Hypothalamus (tissue), 51 donors: ENCODE results near the gene HAL.

Experiments
- DNase-seq, 51 donors: peaks; one replicate each; lab custom pipeline; 2025; lab: John Stamatoyannopoulos, UW

Gene HAL

GRCh38 chr12:96014943-96015599, 18.9 kb upstream of the HAL start:
- no peak for DNase-seq

- no peak for DNase-seq
Measured at GRCh38 chr12:96007729-96008128, 11.6 kb upstream of the HAL start.

- DNase-seq, result no peak
Measured at GRCh38 chr12:96006727-96007126, 10.6 kb upstream of the HAL start.

GRCh38 chr12:96000858-96001257, 4.7 kb upstream of the HAL start:
- no peak for DNase-seq

- no peak for DNase-seq
Measured at GRCh38 chr12:95999484-95999883, 3.3 kb upstream of the HAL start.

GRCh38 chr12:95998611-95999286, 2.6 kb upstream of the HAL start:
- peak in 22 of 51 donors; percentile 1 to 67 (median 24) for DNase-seq

GRCh38 chr12:95997911-95998510, 1.9 kb upstream of the HAL start:
- no peak for DNase-seq

- DNase-seq, result no peak
Measured at GRCh38 chr12:95997276-95997675, 1.1 kb upstream of the HAL start.

GRCh38 chr12:95995238-95996031, 709 bp downstream of the HAL start:
- no peak for DNase-seq

GRCh38 chr12:95994476-95994875, 1.7 kb downstream of the HAL start:
- no peak for DNase-seq

GRCh38 chr12:95993907-95994306, 2.2 kb downstream of the HAL start:
- no peak for DNase-seq

GRCh38 chr12:95990136-95990535, 6.0 kb downstream of the HAL start:
- DNase-seq, result no peak

GRCh38 chr12:95989504-95990123, 6.5 kb downstream of the HAL start:
- DNase-seq, result no peak

- DNase-seq, result no peak
Measured at GRCh38 chr12:95988506-95989275, 7.5 kb downstream of the HAL start.

- no peak for DNase-seq
Measured at GRCh38 chr12:95986635-95987570, 9.2 kb downstream of the HAL start.

GRCh38 chr12:95984682-95985081, 11.5 kb downstream of the HAL start:
- no peak for DNase-seq

GRCh38 chr12:95982602-95983001, 13.5 kb downstream of the HAL start:
- no peak for DNase-seq

GRCh38 chr12:95980437-95980836, 15.7 kb downstream of the HAL start:
- DNase-seq, result no peak

GRCh38 chr12:95978774-95979173, 17.4 kb downstream of the HAL start:
- DNase-seq, result no peak
